GDM1 (cell line): Measurements from ENCODE around the gene ZGLP1.

Experiments used
- DNase-seq: peaks from one replicate; lab custom pipeline; 2025; lab: John Stamatoyannopoulos, UW

Gene ZGLP1

GRCh38 chr19:10327793-10328192, 18.2 kb upstream of the ZGLP1 start:
- no peak for DNase-seq

- DNase-seq, result no peak
These were observed 16.1 kb upstream of the ZGLP1 start for GRCh38 chr19:10325732-10326131.

- no peak for DNase-seq
These were observed 12.5 kb upstream of the ZGLP1 start for GRCh38 chr19:10321874-10322835.

- no peak for DNase-seq
These were observed 11.8 kb upstream of the ZGLP1 start for GRCh38 chr19:10321417-10321797.

- DNase-seq, result no peak
These were observed 11.2 kb upstream of the ZGLP1 start for GRCh38 chr19:10320602-10321416.

GRCh38 chr19:10318807-10319682, 9.4 kb upstream of the ZGLP1 start:
- no peak for DNase-seq

GRCh38 chr19:10317857-10318462, 8.3 kb upstream of the ZGLP1 start:
- DNase-seq, result no peak

GRCh38 chr19:10317045-10317856, 7.6 kb upstream of the ZGLP1 start:
- no peak for DNase-seq

- no peak for DNase-seq
These were observed 6.8 kb upstream of the ZGLP1 start for GRCh38 chr19:10316229-10317044.

GRCh38 chr19:10315335-10316214, 6.0 kb upstream of the ZGLP1 start, which contains the start of gene FDX2:
TSS of gene FDX2 (minus strand) at chr19:10316015. CDS start at chr19:10315996, 19 bp downstream.
- peak; percentile 63 for DNase-seq

GRCh38 chr19:10306327-10306726, 3.3 kb downstream of the ZGLP1 start:
- no peak for DNase-seq

GRCh38 chr19:10305139-10305806, 4.3 kb downstream of the ZGLP1 start:
- DNase-seq, result peak; percentile 78

GRCh38 chr19:10299545-10300458, 9.8 kb downstream of the ZGLP1 start:
- peak; percentile 83 for DNase-seq

- no peak for DNase-seq
These were observed 13.6 kb downstream of the ZGLP1 start for GRCh38 chr19:10295847-10296591.

- DNase-seq, result no peak
These were observed 14.2 kb downstream of the ZGLP1 start for GRCh38 chr19:10295305-10295846.

GRCh38 chr19:10294368-10294697, 15.3 kb downstream of the ZGLP1 start:
- DNase-seq, result no peak
